HCT116 (cell line): ENCODE results near the gene ZSCAN25. TPM values are rescaled to one million over a fixed set of nuclear protein-coding genes. Genes with fewer than 3 reads are reported as not detected.

Source experiments
- ATAC-seq: fragments of 200-7000 bp; cut with Tn5 transposase; 2 replicates; pipeline ENCODE4 v1.9.1; 2020; ENCODE audit warnings: mild to moderate bottlenecking, moderate library complexity
- BruUV-seq: library from RNA; stranded (reverse); fragments of 400-500 nt; replicated peaks from 2 replicates; lab custom pipeline; 2021; lab: Mats Ljungman, UMichigan
- CTCF ChIA-PET: fragments of 300-600 bp; sonication (Branson Sonifier 250); formaldehyde crosslinking; loops from one replicate; lab custom pipeline; 2021; ENCODE audit warnings: antibody characterized with exemption; lab: Charles Lee
- POLR2A ChIA-PET: fragments of 300-600, 350-600 bp; sonication (Branson Sonifier 250); formaldehyde crosslinking; loops from one replicate; lab custom pipeline; 2021; ENCODE audit warnings: antibody characterized with exemption; lab: Charles Lee
- RAD21 ChIA-PET, 2 experiments: fragments of 300-600 bp; sonication (Branson Sonifier 250); formaldehyde crosslinking; loops; one replicate each; lab custom pipeline; 2023; ENCODE audit warnings: low total read pairs in 2 of 2; ENCODE audit not compliant: uncharacterized antibody in 2 of 2, unreplicated experiment in 2 of 2, low non-redundant PET in 1 of 2; lab: Charles Lee
- DNase-seq: peaks from one replicate; pipeline ENCODE4 v3.0.0-alpha.2; 2010; ENCODE audit warnings: low read depth, low spot score
- H2AFZ ChIP-seq: fragments of 200-600 bp; shearing (Covaris generic), sonication (generic); 2 replicates; pipeline ENCODE4 v1.6.1; 2017; ENCODE audit warnings: low read depth, mixed run types, mixed read lengths, antibody characterized with exemption, low read length; ENCODE audit not compliant: poor library complexity, severe bottlenecking
- H3K27ac ChIP-seq: 2 replicates; pipeline ENCODE4 v1.5.1; 2012; ENCODE audit warnings: low read depth, low read length
- H3K27me3 ChIP-seq: fragments of 200-600 bp; sonication (generic); 2 replicates; pipeline ENCODE4 v1.6.1; 2016; ENCODE audit warnings: mixed run types, low read length, mixed read lengths; ENCODE audit not compliant: insufficient read depth
- H3K36me3 ChIP-seq, 2 experiments: fragments of 200-500 bp in 1 of 2; fragments of 200-600 bp in 1 of 2; sonication (Bioruptor generic) in 1 of 2; sonication (generic) in 1 of 2; 2 replicates each; pipeline versions ENCODE4 v1.5.1 to v1.6.1; 2014 to 2016; ENCODE audit warnings: low read length in 2 of 2, inconsistent platforms in 1 of 2, mixed read lengths in 1 of 2, mixed run types in 1 of 2; ENCODE audit not compliant: insufficient read depth in 2 of 2, control insufficient read depth in 1 of 2
- H3K4me1 ChIP-seq, 2 experiments: fragments of 200-600 bp in 1 of 2; sonication (generic) in 1 of 2; 2 replicates each; pipeline versions ENCODE4 v1.5.1 to v1.6.1; 2012 to 2017; ENCODE audit warnings: low read length in 2 of 2, inconsistent platforms in 1 of 2, mild to moderate bottlenecking in 1 of 2, mixed read lengths in 1 of 2, mixed run types in 1 of 2, moderate library complexity in 1 of 2; ENCODE audit not compliant: insufficient read depth in 2 of 2, control insufficient read depth in 1 of 2
- H3K4me2 ChIP-seq: fragments of 200-600 bp; sonication (generic); 2 replicates; pipeline ENCODE4 v1.6.1; 2017; ENCODE audit warnings: mixed run types, low read length, mixed read lengths
- H3K4me3 ChIP-seq, 2 experiments: fragments of 200-600 bp in 1 of 2; sonication (generic) in 1 of 2; replicated peaks in 1 of 2; 2 replicates each; pipeline ENCODE4 v1.5.1; 2011 to 2016; ENCODE audit warnings: low read length in 2 of 2, control low read depth in 1 of 2, low read depth in 1 of 2, mild to moderate bottlenecking in 1 of 2, mixed read lengths in 1 of 2, mixed run types in 1 of 2
- H3K79me2 ChIP-seq: fragments of 200-600 bp; sonication (generic); 2 replicates; pipeline ENCODE4 v1.6.1; 2017; ENCODE audit warnings: mild to moderate bottlenecking, mixed run types, low read length, moderate library complexity, mixed read lengths; ENCODE audit not compliant: insufficient read depth
- H3K9ac ChIP-seq: fragments of 200-600 bp; sonication (generic); 2 replicates; pipeline ENCODE4 v1.6.1; 2016; ENCODE audit warnings: low read length, mixed read lengths
- H3K9me2 ChIP-seq: fragments of 200-600 bp; sonication (generic), shearing (Covaris generic); 2 replicates; pipeline ENCODE4 v1.6.1; 2017; ENCODE audit warnings: mixed run types, mild to moderate bottlenecking, moderate library complexity; ENCODE audit not compliant: insufficient read depth
- H3K9me3 ChIP-seq, 2 experiments: fragments of 200-500 bp in 1 of 2; fragments of 200-600 bp in 1 of 2; sonication (Bioruptor generic) in 1 of 2; sonication (generic) in 1 of 2; 2 replicates each; pipeline ENCODE4 v1.6.1; 2014 to 2017; ENCODE audit warnings: low read length in 2 of 2, mixed read lengths in 2 of 2, inconsistent platforms in 1 of 2, low read depth in 1 of 2, mild to moderate bottlenecking in 1 of 2, mixed run types in 1 of 2, moderate library complexity in 1 of 2; ENCODE audit not compliant: control insufficient read depth in 1 of 2, insufficient read depth in 1 of 2
- H4K20me1 ChIP-seq: fragments of 200-600 bp; sonication (generic), shearing (Covaris generic); 2 replicates; pipeline ENCODE4 v1.6.1; 2017; ENCODE audit warnings: mixed run types, mild to moderate bottlenecking, moderate library complexity; ENCODE audit not compliant: insufficient read depth
- CBX3 ChIP-seq: IDR thresholded peaks from 2 replicates; pipeline ENCODE4 v1.6.1; 2012; ENCODE audit warnings: low read depth
- CTCF ChIP-seq, 3 experiments: fragments of 200-600 bp in 1 of 3; sonication (generic) in 1 of 3; IDR thresholded peaks in 2 of 3; conservative IDR thresholded peaks in 1 of 3; 2 replicates each; pipeline ENCODE4 v1.5.1; 2012 to 2017; ENCODE audit warnings: low read depth in 2 of 3, low read length in 2 of 3, antibody characterized with exemption in 1 of 3, borderline replicate concordance in 1 of 3, control low read depth in 1 of 3, mild to moderate bottlenecking in 1 of 3, mixed read lengths in 1 of 3, mixed run types in 1 of 3, moderate library complexity in 1 of 3; ENCODE audit not compliant: insufficient read depth in 1 of 3
- EZH2 ChIP-seq: fragments of 200-600 bp; sonication (generic); IDR thresholded peaks from 2 replicates; pipeline ENCODE4 v1.6.1; 2017; ENCODE audit warnings: antibody characterized with exemption, mixed run types
- EZH2phosphoT487 ChIP-seq: fragments of 200-600 bp; IDR thresholded peaks from 2 replicates; pipeline ENCODE4 v1.6.1; 2018; ENCODE audit warnings: antibody characterized with exemption, borderline replicate concordance
- FOSL1 ChIP-seq: IDR thresholded peaks from 2 replicates; pipeline ENCODE4 v1.6.1; 2012; ENCODE audit warnings: low read depth
- MAX ChIP-seq: IDR thresholded peaks from 2 replicates; pipeline ENCODE4 v1.6.1; 2012
- POLR2A ChIP-seq: IDR thresholded peaks from 2 replicates; pipeline ENCODE4 v1.7.0; 2011; ENCODE audit warnings: borderline replicate concordance; ENCODE audit not compliant: insufficient read depth, insufficient read length; ENCODE audit errors: extremely low read depth
- POLR2AphosphoS5 ChIP-seq: IDR thresholded peaks from 2 replicates; pipeline ENCODE4 v1.6.1; 2011; ENCODE audit warnings: mild to moderate bottlenecking, low read depth, low read length, moderate library complexity
- RAD21 ChIP-seq: IDR thresholded peaks from 2 replicates; pipeline ENCODE4 v1.6.1; 2012; ENCODE audit warnings: low read depth, mild to moderate bottlenecking
- REST ChIP-seq: IDR thresholded peaks from 2 replicates; pipeline ENCODE4 v1.6.1; 2012; ENCODE audit warnings: low read depth
- SIN3A ChIP-seq: IDR thresholded peaks from 2 replicates; pipeline ENCODE4 v1.6.1; 2012; ENCODE audit warnings: low read depth
- SP1 ChIP-seq: IDR thresholded peaks from 2 replicates; pipeline ENCODE4 v1.6.1; 2012; ENCODE audit warnings: low read depth
- SRF ChIP-seq: IDR thresholded peaks from 2 replicates; pipeline ENCODE4 v1.6.1; 2012; ENCODE audit warnings: low read depth
- TCF7L2 ChIP-seq: IDR thresholded peaks from 2 replicates; pipeline ENCODE4 v1.7.0; 2011; ENCODE audit warnings: borderline replicate concordance, inconsistent platforms; ENCODE audit not compliant: insufficient read depth, insufficient read length; ENCODE audit errors: extremely low read depth
- ZFX ChIP-seq: fragments of 450-650 bp; IDR thresholded peaks from 2 replicates; pipeline ENCODE4 v1.6.1; 2017
- ZNF274 ChIP-seq: fragments of 200-500 bp; sonication (Bioruptor generic); IDR thresholded peaks from 2 replicates; pipeline ENCODE4 v1.6.1; 2014; ENCODE audit warnings: mild to moderate bottlenecking, low read depth, low read length, inconsistent platforms
- intact Hi-C: fragments of 100-400 bp; cut with micrococcal nuclease; formaldehyde crosslinking; loops from 2 replicates; pipeline ENCODE4 v1.10.0; 2022
- total RNA-seq: library from RNA; stranded (reverse); gene quantifications from one replicate; pipeline ENCODE4 v1.2.1, GENCODE V29; 2021; ENCODE audit not compliant: unreplicated experiment
- TF ChIP-seq, protein P1 (sequence below): IDR thresholded peaks from 2 replicates; pipeline ENCODE4 v1.6.1; 2011; ENCODE audit warnings: mild to moderate bottlenecking, low read length, moderate library complexity; ENCODE audit not compliant: insufficient replicate concordance; ENCODE audit errors: extremely low read depth

The ZSCAN25 gene
- total RNA-seq, 1 experiment from 2014 or later, result 14.0 TPM

DNA sequence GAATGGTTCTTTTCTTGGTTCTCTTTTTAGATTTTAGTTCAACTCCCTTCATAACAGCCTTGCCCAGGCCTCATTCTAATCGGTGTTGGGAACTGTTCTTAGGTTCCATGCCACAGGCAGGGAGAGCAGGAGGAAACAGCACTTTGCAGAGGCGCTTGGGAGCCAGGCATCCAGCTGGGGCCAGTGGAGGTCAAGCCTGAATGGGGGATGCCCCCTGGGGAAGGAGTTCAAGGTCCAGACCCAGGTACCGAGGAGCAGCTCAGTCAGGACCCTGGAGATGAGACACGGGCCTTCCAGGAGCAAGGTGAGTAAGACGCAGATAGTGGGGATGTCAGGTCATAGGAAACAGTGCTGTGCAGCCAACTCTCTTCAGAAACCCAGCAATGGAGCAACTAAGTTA, 4.5 kb downstream of the ZSCAN25 start:
- intact Hi-C loops, result no loop called here
- Histone ChIP-seq H3K4me1 (peaks cover 6 to 19% of the 10 kb centered on the region in 2 experiments), H3K27me3 (no peaks in the 10 kb centered on the region), H3K79me2 (peaks cover 58% of the 10 kb centered on the region), H3K9me3 (no peaks in the 10 kb centered on the region), H3K36me3 (peaks cover 49 to 51% of the 10 kb centered on the region in 2 experiments; a peak in 3 of 4 replicates), H3K27ac (no peak overlapping the region), H3K4me3 (no peak overlapping the region), H3K9me2 (no peaks in the 10 kb centered on the region), H3K9ac (no peak overlapping the region), H4K20me1 (no peaks in the 10 kb centered on the region), H3K4me2 (no peak overlapping the region), H2AFZ (no peak overlapping the region)
- RAD21 ChIA-PET, result no interaction called here
- no TSS peak for BruUV-seq
- no peak for ATAC-seq
- no peak for DNase-seq
- CTCF ChIA-PET, result no interaction called here
- POLR2A ChIA-PET, result no interaction called here
- TF ChIP-seq EZH2phosphoT487, result no peak
- TF ChIP-seq SIN3A, result no peak
- TF ChIP-seq, protein P1, sequence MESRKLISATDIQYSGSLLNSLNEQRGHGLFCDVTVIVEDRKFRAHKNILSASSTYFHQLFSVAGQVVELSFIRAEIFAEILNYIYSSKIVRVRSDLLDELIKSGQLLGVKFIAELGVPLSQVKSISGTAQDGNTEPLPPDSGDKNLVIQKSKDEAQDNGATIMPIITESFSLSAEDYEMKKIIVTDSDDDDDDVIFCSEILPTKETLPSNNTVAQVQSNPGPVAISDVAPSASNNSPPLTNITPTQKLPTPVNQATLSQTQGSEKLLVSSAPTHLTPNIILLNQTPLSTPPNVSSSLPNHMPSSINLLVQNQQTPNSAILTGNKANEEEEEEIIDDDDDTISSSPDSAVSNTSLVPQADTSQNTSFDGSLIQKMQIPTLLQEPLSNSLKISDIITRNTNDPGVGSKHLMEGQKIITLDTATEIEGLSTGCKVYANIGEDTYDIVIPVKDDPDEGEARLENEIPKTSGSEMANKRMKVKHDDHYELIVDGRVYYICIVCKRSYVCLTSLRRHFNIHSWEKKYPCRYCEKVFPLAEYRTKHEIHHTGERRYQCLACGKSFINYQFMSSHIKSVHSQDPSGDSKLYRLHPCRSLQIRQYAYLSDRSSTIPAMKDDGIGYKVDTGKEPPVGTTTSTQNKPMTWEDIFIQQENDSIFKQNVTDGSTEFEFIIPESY, result no peak
- no peak for TF ChIP-seq POLR2AphosphoS5
- TF ChIP-seq TCF7L2, result no peak
- TF ChIP-seq MAX, result no peak
- TF ChIP-seq SRF, result no peak
- no peak for TF ChIP-seq FOSL1
- TF ChIP-seq ZNF274, result no peak
- no peak for TF ChIP-seq CTCF (IDR thresholded peaks at IDR 0.05 in 2 of 3, conservative IDR thresholded peaks at IDR 0.05 in 1 of 3; ENCODE audit: borderline replicate concordance in 1 of 3, insufficient read depth in 1 of 3, low read depth in 2 of 3, low read length in 2 of 3)
- TF ChIP-seq RAD21, result no peak
- TF ChIP-seq CBX3, result no peak
- no peak for TF ChIP-seq EZH2
- no peak for TF ChIP-seq POLR2A
- TF ChIP-seq ZFX, result no peak
- TF ChIP-seq SP1, result no peak
- no peak for TF ChIP-seq REST
